Cardiac muscle cell (in vitro differentiated cells and primary cell): ENCODE data around the gene RPL13A. TPM values are rescaled to one million over a fixed set of nuclear protein-coding genes. Genes with fewer than 3 reads are reported as not detected.

ENCODE experiments used
- DNase-seq, 2 donors: peaks; one replicate each; pipeline versions ENCODE4 v3.0.0 to v3.0.0-alpha.2; 2010 to 2017; ENCODE audit warnings: low read depth in 1 of 2, low spot score in 1 of 2
- H3K27ac ChIP-seq: fragments of 200-600 bp; sonication (generic); 2 replicates; pipeline ENCODE4 v1.5.1; 2016
- H3K27me3 ChIP-seq: fragments of 200-600 bp; sonication (generic); 2 replicates; pipeline ENCODE4 v1.6.0; 2016; ENCODE audit warnings: control low read depth
- H3K36me3 ChIP-seq: fragments of 200-600 bp; sonication (generic); 2 replicates; pipeline ENCODE4 v1.5.1; 2016; ENCODE audit warnings: control low read depth
- H3K4me1 ChIP-seq: fragments of 200-600 bp; sonication (generic); 2 replicates; pipeline ENCODE4 v1.8.1; 2017; ENCODE audit warnings: low read depth, mild to moderate bottlenecking, mixed run types
- H3K4me3 ChIP-seq: fragments of 200-600 bp; sonication (generic); 2 replicates; pipeline ENCODE4 v1.5.1; 2016; ENCODE audit warnings: mild to moderate bottlenecking
- H3K9me3 ChIP-seq: fragments of 200-600 bp; sonication (generic); 2 replicates; pipeline ENCODE4 v1.5.1; 2017; ENCODE audit warnings: low read depth, mild to moderate bottlenecking, control low read depth
- CTCF ChIP-seq: IDR thresholded peaks from 2 replicates; pipeline ENCODE4 v1.5.1; 2012; ENCODE audit warnings: low read depth, mild to moderate bottlenecking, low read length
- polyA plus RNA-seq: library from polyadenylated mRNA; unstranded; fragments of >200 nt; fragmentation: Nextera tagmentation; extraction: Ambion mirVana; gene quantifications from 2 replicates; pipeline ENCODE4 v1.2.1, GENCODE V29; 2016
- total RNA-seq: library from RNA; depleted of rRNA; stranded (reverse); fragments of >200 nt; gene quantifications from 2 replicates; pipeline ENCODE4 v1.2.3, GENCODE V29; 2016

RPL13A gene
- total and polyA plus RNA-seq, 2 experiments from 2014 or later = 752 to 2,232 TPM

- Histone ChIP-seq H3K36me3 (peaks cover 20% of the 10 kb centered on the region), H3K27me3 (no peaks in the 10 kb centered on the region), H3K4me3 (no peak overlapping the region), H3K9me3 (no peaks in the 10 kb centered on the region), H3K27ac (no peak overlapping the region), H3K4me1 (peaks cover 12% of the 10 kb centered on the region)
- DNase-seq = no peak
- TF ChIP-seq CTCF = no peak
Measured at GRCh38 chr19:49486232-49486631, 1.2 kb upstream of the RPL13A start.

GRCh38 chr19:49486710-49487276 is 615 bp upstream of the RPL13A start:
- no peak for DNase-seq
- H3K36me3 ChIP-seq = peaks cover 26% of the 10 kb centered on the region
- H3K4me3 ChIP-seq = no peak overlapping the region
- no peaks in the 10 kb centered on the region for H3K27me3 ChIP-seq
- H3K4me1 ChIP-seq = peaks cover 12% of the 10 kb centered on the region
- TF ChIP-seq CTCF = no peak
- peak overlapping the region; percentile 75 for H3K27ac ChIP-seq
- H3K9me3 ChIP-seq = no peaks in the 10 kb centered on the region

- H3K36me3 ChIP-seq = peaks cover 38% of the 10 kb centered on the region
- no peaks in the 10 kb centered on the region for H3K9me3 ChIP-seq
- peak overlapping the region; percentile 85 for H3K27ac ChIP-seq
- DNase-seq = no peak
- H3K4me3 ChIP-seq = peak overlapping the region; percentile 83
- TF ChIP-seq CTCF = no peak
- no peaks in the 10 kb centered on the region for H3K27me3 ChIP-seq
- H3K4me1 ChIP-seq = peaks cover 12% of the 10 kb centered on the region
Measured at GRCh38 chr19:49488046-49488862, 846 bp downstream of the RPL13A start.

GRCh38 chr19:49488863-49489537 is 1.6 kb downstream of the RPL13A start:
- Histone ChIP-seq H3K9me3 (no peaks in the 10 kb centered on the region), H3K4me1 (peaks cover 12% of the 10 kb centered on the region), H3K27ac (peak overlapping the region; percentile 85), H3K4me3 (peak overlapping the region; percentile 83), H3K27me3 (no peaks in the 10 kb centered on the region), H3K36me3 (peaks cover 38% of the 10 kb centered on the region)
- no peak for DNase-seq
- no peak for TF ChIP-seq CTCF

GRCh38 chr19:49489601-49490167 is 2.3 kb downstream of the RPL13A start:
- Histone ChIP-seq H3K27ac (peak overlapping the region; percentile 85), H3K36me3 (peaks cover 38% of the 10 kb centered on the region), H3K9me3 (no peaks in the 10 kb centered on the region), H3K4me3 (peak overlapping the region; percentile 83), H3K4me1 (peaks cover 12% of the 10 kb centered on the region), H3K27me3 (no peaks in the 10 kb centered on the region)
- DNase-seq = no peak
- no peak for TF ChIP-seq CTCF
